Liver (tissue), 9 donors: ENCODE data around the gene TECTA. TPM values are rescaled to one million over a fixed set of nuclear protein-coding genes. Genes with fewer than 3 reads are reported as not detected.

Source experiments
- DNase-seq: peaks from one replicate; pipeline ENCODE4 v3.0.0-alpha.2; 2017; ENCODE audit warnings: low spot score
- H3K27ac ChIP-seq, 2 donors: one replicate each; pipeline ENCODE4 v1.7.0; 2013; ENCODE audit warnings: inconsistent platforms in 2 of 2, low read length in 2 of 2, control low read depth in 1 of 2, low read depth in 1 of 2, mild to moderate bottlenecking in 1 of 2
- H3K27me3 ChIP-seq, 4 donors: one replicate each; pipeline versions ENCODE4 v1.6.1 to v1.7.0; 2013; ENCODE audit warnings: low read length in 3 of 4, inconsistent platforms in 1 of 4, mild to moderate bottlenecking in 1 of 4, moderate library complexity in 1 of 4; ENCODE audit not compliant: control insufficient read depth in 4 of 4, insufficient read depth in 4 of 4
- H3K36me3 ChIP-seq, 4 donors: one replicate each; pipeline versions ENCODE4 v1.6.1 to v1.7.0; 2013; ENCODE audit warnings: low read length in 3 of 4, mild to moderate bottlenecking in 3 of 4, low read depth in 1 of 4, moderate library complexity in 1 of 4; ENCODE audit not compliant: control insufficient read depth in 4 of 4, insufficient read depth in 3 of 4
- H3K4me1 ChIP-seq, 4 donors: one replicate each; pipeline versions ENCODE4 v1.6.1 to v1.7.0; 2013; ENCODE audit warnings: low read length in 3 of 4, mild to moderate bottlenecking in 3 of 4, moderate library complexity in 1 of 4; ENCODE audit not compliant: control insufficient read depth in 4 of 4, insufficient read depth in 4 of 4
- H3K4me3 ChIP-seq, 3 donors: one replicate each; pipeline versions ENCODE4 v1.6.1 to v1.7.0; 2013; ENCODE audit warnings: low read length in 3 of 3, control low read depth in 1 of 3, low read depth in 1 of 3, mild to moderate bottlenecking in 1 of 3
- H3K9ac ChIP-seq, 2 donors: one replicate each; pipeline ENCODE4 v1.7.0; 2013; ENCODE audit warnings: low read length in 2 of 2, mild to moderate bottlenecking in 2 of 2, moderate library complexity in 2 of 2, control low read depth in 1 of 2, low read depth in 1 of 2
- H3K9me3 ChIP-seq, 4 donors: one replicate each; pipeline versions ENCODE4 v1.6.1 to v1.7.0; 2013; ENCODE audit warnings: low read length in 3 of 4; ENCODE audit not compliant: control insufficient read depth in 4 of 4
- ATF3 ChIP-seq: IDR thresholded peaks from 2 replicates; pipeline ENCODE4 v1.6.1; 2016; ENCODE audit warnings: antibody characterized with exemption
- CTCF ChIP-seq: fragments of 150-350 bp; IDR thresholded peaks from 2 replicates; pipeline ENCODE4 v1.5.1; 2017; ENCODE audit warnings: improper control_type of control experiment, low read depth, low read length; ENCODE audit not compliant: missing input control
- EGR1 ChIP-seq, 2 donors: IDR thresholded peaks; 2 replicates each; pipeline ENCODE4 v1.6.1; 2016 to 2018; ENCODE audit warnings: antibody characterized with exemption in 2 of 2, low read depth in 2 of 2
- FOXA1 ChIP-seq: IDR thresholded peaks from 2 replicates; pipeline ENCODE4 v1.6.1; 2016; ENCODE audit warnings: antibody characterized with exemption
- FOXA2 ChIP-seq: IDR thresholded peaks from 2 replicates; pipeline ENCODE4 v1.6.1; 2016; ENCODE audit warnings: antibody characterized with exemption
- GABPA ChIP-seq, 2 donors: IDR thresholded peaks in 1 of 2; conservative IDR thresholded peaks in 1 of 2; 2 replicates each; pipeline ENCODE4 v1.6.1; 2016; ENCODE audit warnings: antibody characterized with exemption in 2 of 2, mild to moderate bottlenecking in 1 of 2, moderate library complexity in 1 of 2
- HNF4A ChIP-seq, 2 donors: conservative IDR thresholded peaks; 2 replicates each; pipeline ENCODE4 v1.6.1; 2016; ENCODE audit warnings: antibody characterized with exemption in 2 of 2, mild to moderate bottlenecking in 2 of 2
- HNF4G ChIP-seq: IDR thresholded peaks from 2 replicates; pipeline ENCODE4 v1.6.1; 2016; ENCODE audit warnings: antibody characterized with exemption
- JUND ChIP-seq, 2 donors: IDR thresholded peaks; 2 replicates each; pipeline ENCODE4 v1.6.1; 2016; ENCODE audit warnings: antibody characterized with exemption in 2 of 2
- MAX ChIP-seq: IDR thresholded peaks from 2 replicates; pipeline ENCODE4 v1.6.1; 2016; ENCODE audit warnings: antibody characterized with exemption
- NR2F2 ChIP-seq: IDR thresholded peaks from 2 replicates; pipeline ENCODE4 v1.6.1; 2016; ENCODE audit warnings: antibody characterized with exemption
- RAD21 ChIP-seq, 2 donors: IDR thresholded peaks; 2 replicates each; pipeline ENCODE4 v1.6.1; 2016; ENCODE audit warnings: antibody characterized with exemption in 2 of 2, mild to moderate bottlenecking in 2 of 2
- RXRA ChIP-seq, 2 donors: IDR thresholded peaks; 2 replicates each; pipeline ENCODE4 v1.6.1; 2017 to 2018; ENCODE audit warnings: antibody characterized with exemption in 2 of 2, mild to moderate bottlenecking in 1 of 2
- SP1 ChIP-seq: IDR thresholded peaks from 2 replicates; pipeline ENCODE4 v1.6.1; 2018; ENCODE audit warnings: antibody characterized with exemption, mild to moderate bottlenecking
- TAF1 ChIP-seq: conservative IDR thresholded peaks from 2 replicates; pipeline ENCODE4 v1.6.1; 2016; ENCODE audit warnings: antibody characterized with exemption, mild to moderate bottlenecking
- YY1 ChIP-seq: IDR thresholded peaks from 2 replicates; pipeline ENCODE4 v1.6.1; 2016; ENCODE audit warnings: antibody characterized with exemption, mild to moderate bottlenecking
- WGBS: extraction: QIAGEN DNeasy Blood & Tissue Kit; methylation state at CpG from one replicate; pipeline ENCODE4 v1.1.7; 2013; 5-methylcytosine and 5-hydroxymethylcytosine counted together
- polyA plus RNA-seq, 2 donors: library from polyadenylated mRNA; stranded (reverse) in 1 of 2; unstranded in 1 of 2; fragments of 200-250 nt in 1 of 2; fragments of >200 nt in 1 of 2; fragmentation: Nextera tagmentation in 1 of 2; extraction: Ambion mirVana in 1 of 2; gene quantifications; one replicate each; pipeline versions ENCODE4 v1.2.1 to v1.2.3, GENCODE V29; 2013 to 2015
- total RNA-seq, 2 donors: library from RNA; depleted of rRNA; stranded (reverse); fragments of >200 nt; gene quantifications; one replicate each; pipeline ENCODE4 v1.2.3, GENCODE V29; 2014
- TF ChIP-seq, protein P1 (sequence below): IDR thresholded peaks from 2 replicates; pipeline ENCODE4 v1.6.1; 2016; ENCODE audit warnings: antibody characterized with exemption
- TF ChIP-seq, protein P2 (sequence below): IDR thresholded peaks from 2 replicates; pipeline ENCODE4 v1.6.1; 2016; ENCODE audit warnings: antibody characterized with exemption, mild to moderate bottlenecking
- donor health status: healthy.
- donor health status: healthy.
- donor health status: healthy.
- donor health status: healthy.
- donor health status: healthy.

The TECTA gene
- total and polyA plus RNA-seq, 4 donors, result 0.46 to 2.4 (median 0.73) TPM

GRCh38 chr11:121191818-121192217, 90.8 kb downstream of the TECTA start:
- no peak overlapping the region for H3K9ac ChIP-seq
- H3K9me3 ChIP-seq, result no peaks in the 10 kb centered on the region
- no peak for DNase-seq
- no peaks in the 10 kb centered on the region for H3K36me3 ChIP-seq
- H3K4me1 ChIP-seq, result peaks cover 0 to 6% (median 2%) of the 10 kb centered on the region in 4 donors
- no peaks in the 10 kb centered on the region for H3K27me3 ChIP-seq
- H3K4me3 ChIP-seq, result no peak overlapping the region
- no peak overlapping the region for H3K27ac ChIP-seq
- TF ChIP-seq ATF3 (no peak), GABPA (IDR thresholded peaks at IDR 0.05 in 1 of 2, conservative IDR thresholded peaks at IDR 0.05 in 1 of 2) (no peak), RAD21 (IDR thresholded peaks at IDR 0.05) (no peak), RXRA (IDR thresholded peaks at IDR 0.05) (no peak), MAX (no peak), CTCF (no peak), HNF4A (conservative IDR thresholded peaks at IDR 0.05) (no peak), SP1 (no peak), EGR1 (IDR thresholded peaks at IDR 0.05; ENCODE audit: low read depth in 2 of 2) (no peak), HNF4G (no peak), YY1 (no peak), FOXA2 (no peak), JUND (IDR thresholded peaks at IDR 0.05) (no peak), NR2F2 (no peak), FOXA1 (no peak), TAF1 (no peak)
- TF ChIP-seq, protein P1, sequence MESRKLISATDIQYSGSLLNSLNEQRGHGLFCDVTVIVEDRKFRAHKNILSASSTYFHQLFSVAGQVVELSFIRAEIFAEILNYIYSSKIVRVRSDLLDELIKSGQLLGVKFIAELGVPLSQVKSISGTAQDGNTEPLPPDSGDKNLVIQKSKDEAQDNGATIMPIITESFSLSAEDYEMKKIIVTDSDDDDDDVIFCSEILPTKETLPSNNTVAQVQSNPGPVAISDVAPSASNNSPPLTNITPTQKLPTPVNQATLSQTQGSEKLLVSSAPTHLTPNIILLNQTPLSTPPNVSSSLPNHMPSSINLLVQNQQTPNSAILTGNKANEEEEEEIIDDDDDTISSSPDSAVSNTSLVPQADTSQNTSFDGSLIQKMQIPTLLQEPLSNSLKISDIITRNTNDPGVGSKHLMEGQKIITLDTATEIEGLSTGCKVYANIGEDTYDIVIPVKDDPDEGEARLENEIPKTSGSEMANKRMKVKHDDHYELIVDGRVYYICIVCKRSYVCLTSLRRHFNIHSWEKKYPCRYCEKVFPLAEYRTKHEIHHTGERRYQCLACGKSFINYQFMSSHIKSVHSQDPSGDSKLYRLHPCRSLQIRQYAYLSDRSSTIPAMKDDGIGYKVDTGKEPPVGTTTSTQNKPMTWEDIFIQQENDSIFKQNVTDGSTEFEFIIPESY, result no peak
- TF ChIP-seq, protein P2, sequence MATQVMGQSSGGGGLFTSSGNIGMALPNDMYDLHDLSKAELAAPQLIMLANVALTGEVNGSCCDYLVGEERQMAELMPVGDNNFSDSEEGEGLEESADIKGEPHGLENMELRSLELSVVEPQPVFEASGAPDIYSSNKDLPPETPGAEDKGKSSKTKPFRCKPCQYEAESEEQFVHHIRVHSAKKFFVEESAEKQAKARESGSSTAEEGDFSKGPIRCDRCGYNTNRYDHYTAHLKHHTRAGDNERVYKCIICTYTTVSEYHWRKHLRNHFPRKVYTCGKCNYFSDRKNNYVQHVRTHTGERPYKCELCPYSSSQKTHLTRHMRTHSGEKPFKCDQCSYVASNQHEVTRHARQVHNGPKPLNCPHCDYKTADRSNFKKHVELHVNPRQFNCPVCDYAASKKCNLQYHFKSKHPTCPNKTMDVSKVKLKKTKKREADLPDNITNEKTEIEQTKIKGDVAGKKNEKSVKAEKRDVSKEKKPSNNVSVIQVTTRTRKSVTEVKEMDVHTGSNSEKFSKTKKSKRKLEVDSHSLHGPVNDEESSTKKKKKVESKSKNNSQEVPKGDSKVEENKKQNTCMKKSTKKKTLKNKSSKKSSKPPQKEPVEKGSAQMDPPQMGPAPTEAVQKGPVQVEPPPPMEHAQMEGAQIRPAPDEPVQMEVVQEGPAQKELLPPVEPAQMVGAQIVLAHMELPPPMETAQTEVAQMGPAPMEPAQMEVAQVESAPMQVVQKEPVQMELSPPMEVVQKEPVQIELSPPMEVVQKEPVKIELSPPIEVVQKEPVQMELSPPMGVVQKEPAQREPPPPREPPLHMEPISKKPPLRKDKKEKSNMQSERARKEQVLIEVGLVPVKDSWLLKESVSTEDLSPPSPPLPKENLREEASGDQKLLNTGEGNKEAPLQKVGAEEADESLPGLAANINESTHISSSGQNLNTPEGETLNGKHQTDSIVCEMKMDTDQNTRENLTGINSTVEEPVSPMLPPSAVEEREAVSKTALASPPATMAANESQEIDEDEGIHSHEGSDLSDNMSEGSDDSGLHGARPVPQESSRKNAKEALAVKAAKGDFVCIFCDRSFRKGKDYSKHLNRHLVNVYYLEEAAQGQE, result no peak
- WGBS, result 91% methylated on average over 5 of the region's 5 CpGs
